ENCODE results near the gene GALNT5.
"Not testable (repeated sequence)": the region's sequence is repeated elsewhere in the genome, so short reads cannot be mapped to it uniquely, and the experiment has no call there.

Gene GALNT5

GRCh38 chr2:157257312-157258252, at the start of gene GALNT5:
Gene GALNT5 (plus strand): TSS chr2:157257705. CDS start chr2:157258083, 378 bp downstream.
- no peak for FAIRE-seq
- DNase-seq (ENCODE audit: insufficient read length, low spot score) = no peak

GRCh38 chr2:157216286-157216965, 41.1 kb upstream of the GALNT5 start:
- DNase-seq (ENCODE audit: insufficient read length, low spot score) (no peak), FAIRE-seq (no peak)

- no peak for DNase-seq (ENCODE audit: insufficient read length, low spot score)
- FAIRE-seq = no peak
Measured at GRCh38 chr2:157217409-157217808, 40.1 kb upstream of the GALNT5 start.

GRCh38 chr2:157218911-157219310, 38.6 kb upstream of the GALNT5 start:
- no peak for DNase-seq (ENCODE audit: insufficient read length, low spot score)

GRCh38 chr2:157220502-157220901, 37.0 kb upstream of the GALNT5 start:
- no peak for FAIRE-seq

More at GRCh38 chr2:157218911-157219310, 38.6 kb upstream of the GALNT5 start:
- FAIRE-seq = no peak

GRCh38 chr2:157221394-157221988, 36.0 kb upstream of the GALNT5 start:
- no peak for FAIRE-seq
- no peak for DNase-seq (ENCODE audit: insufficient read length, low spot score)

More at GRCh38 chr2:157220502-157220901, 37.0 kb upstream of the GALNT5 start:
- DNase-seq (ENCODE audit: insufficient read length, low spot score) = no peak

- FAIRE-seq (no peak), DNase-seq (ENCODE audit: insufficient read length, low spot score) (no peak)
Measured at GRCh38 chr2:157223624-157224205, 33.8 kb upstream of the GALNT5 start.

GRCh38 chr2:157224448-157224847, 33.1 kb upstream of the GALNT5 start:
- FAIRE-seq; DNase-seq (ENCODE audit: insufficient read length, low spot score): not testable (repeated sequence)

GRCh38 chr2:157227592-157227991, 29.9 kb upstream of the GALNT5 start:
- FAIRE-seq = no peak

GRCh38 chr2:157228946-157229345, 28.6 kb upstream of the GALNT5 start:
- FAIRE-seq = no peak

More at GRCh38 chr2:157227592-157227991, 29.9 kb upstream of the GALNT5 start:
- no peak for DNase-seq (ENCODE audit: insufficient read length, low spot score)

GRCh38 chr2:157229572-157229971, 27.9 kb upstream of the GALNT5 start:
- FAIRE-seq (no peak), DNase-seq (ENCODE audit: insufficient read length, low spot score) (no peak)

More at GRCh38 chr2:157228946-157229345, 28.6 kb upstream of the GALNT5 start:
- DNase-seq (ENCODE audit: insufficient read length, low spot score) = no peak

GRCh38 chr2:157231476-157231875, 26.0 kb upstream of the GALNT5 start:
- no peak for DNase-seq (ENCODE audit: insufficient read length, low spot score)
- FAIRE-seq = no peak

- DNase-seq (ENCODE audit: insufficient read length, low spot score) = no peak
- no peak for FAIRE-seq
Measured at GRCh38 chr2:157233506-157233905, 24.0 kb upstream of the GALNT5 start.

- FAIRE-seq (no peak), DNase-seq (ENCODE audit: insufficient read length, low spot score) (no peak)
Measured at GRCh38 chr2:157236404-157236803, 21.1 kb upstream of the GALNT5 start.

- no peak for FAIRE-seq
- DNase-seq (ENCODE audit: insufficient read length, low spot score) = no peak
Measured at GRCh38 chr2:157238296-157238695, 19.2 kb upstream of the GALNT5 start.

GRCh38 chr2:157244691-157245090, 12.8 kb upstream of the GALNT5 start:
- peak; percentile 52 for FAIRE-seq

GRCh38 chr2:157245144-157245840, 12.2 kb upstream of the GALNT5 start:
- DNase-seq (ENCODE audit: insufficient read length, low spot score) = no peak
- FAIRE-seq = no peak

More at GRCh38 chr2:157244691-157245090, 12.8 kb upstream of the GALNT5 start:
- DNase-seq (ENCODE audit: insufficient read length, low spot score) = no peak

GRCh38 chr2:157245846-157246764, 11.4 kb upstream of the GALNT5 start:
- DNase-seq (ENCODE audit: insufficient read length, low spot score) (no peak), FAIRE-seq (peak; percentile 88)

Measured in GM19239 (cell line).